ENCODE data around the gene SKAP2. TPM values are rescaled to one million over a fixed set of nuclear protein-coding genes. Genes with fewer than 3 reads are reported as not detected.

SKAP2 gene
- polyA plus RNA-seq, 2 of the 4 experiments (the other 2 are of a cell fraction): 18.7 to 23.0 TPM

- Histone ChIP-seq H3K27ac (no peak overlapping the region), H3K4me3 (no peak overlapping the region), H3K9me3 (no peaks in the 10 kb centered on the region), H3K4me1 (peaks cover 9% of the 10 kb centered on the region; the same call in 1 of the 3 replicates), H3K4me2 (no peak overlapping the region)
- 84% methylated on average over 1 of the region's 1 CpG for WGBS (ENCODE audit: missing lambda C conversion rate)
- CTCF ChIA-PET: no interaction called here
- FAIRE-seq: no peak
- POLR2A ChIA-PET: no interaction called here
- no peak for ATAC-seq
- TF ChIP-seq MAFK (IDR thresholded peaks at IDR 0.05; ENCODE audit: partially characterized antibody) (no peak), PHF8 (IDR thresholded peaks at IDR 0.05; ENCODE audit: borderline replicate concordance, low read depth) (no peak), RCOR1 (IDR thresholded peaks at IDR 0.05; ENCODE audit: low read depth, low read length) (no peak), HOXB13 (CRISPR knock-in tag; IDR thresholded peaks at IDR 0.05; ENCODE audit: low read depth) (no peak), FOXS1 (CRISPR knock-in tag; IDR thresholded peaks at IDR 0.05) (no peak), HES2 (IDR thresholded peaks at IDR 0.05) (no peak), SREBF2 (IDR thresholded peaks at IDR 0.05) (no peak), KDM1A (IDR thresholded peaks at IDR 0.05; ENCODE audit: low read depth) (no peak), EHF (CRISPR knock-in tag; IDR thresholded peaks at IDR 0.05) (no peak), FOSL2 (IDR thresholded peaks at IDR 0.05) (no peak), FOSL2 (CRISPR knock-in tag; IDR thresholded peaks at IDR 0.05) (no peak), TFCP2L1 (CRISPR knock-in tag; IDR thresholded peaks at IDR 0.05) (no peak), CBX2 (IDR thresholded peaks at IDR 0.05; ENCODE audit: borderline replicate concordance, low read depth) (no peak), NR3C1 (IDR thresholded peaks at IDR 0.05) (no peak), PBX3 (IDR thresholded peaks at IDR 0.05) (no peak), CBX8 (IDR thresholded peaks at IDR 0.05) (no peak), RARB (CRISPR knock-in tag; IDR thresholded peaks at IDR 0.05) (no peak), TP53 (CRISPR knock-in tag; IDR thresholded peaks at IDR 0.05) (no peak), RAD21 (conservative IDR thresholded peaks at IDR 0.05 in 1 of 2, IDR thresholded peaks at IDR 0.05 in 1 of 2) (no peak)
- no peak for DNase-seq (ENCODE audit: low read depth in 1 of 2, low spot score in 1 of 2)
Observed at GRCh38 chr7:26912933-26913536, 48.6 kb upstream of the SKAP2 start.

- H3K4me1 ChIP-seq: peaks cover 9% of the 10 kb centered on the region; the same call in 1 of the 3 replicates
- ATAC-seq (no peak), FAIRE-seq (no peak), DNase-seq (ENCODE audit: low read depth in 1 of 2, low spot score in 1 of 2) (no peak)
- no peak overlapping the region for H3K27ac ChIP-seq
- no peak overlapping the region for H3K4me3 ChIP-seq
- ChIA-PET CTCF (no interaction called here), POLR2A (no interaction called here)
- no peak overlapping the region for H3K4me2 ChIP-seq
- TF ChIP-seq ZFP36 (IDR thresholded peaks at IDR 0.05; ENCODE audit: borderline replicate concordance, partially characterized antibody) (no peak), HES2 (IDR thresholded peaks at IDR 0.05) (no peak), NFE2L2 (conservative IDR thresholded peaks at IDR 0.05; ENCODE audit: low read length) (no peak), ZSCAN20 (CRISPR knock-in tag; IDR thresholded peaks at IDR 0.05) (no peak), BHLHE40 (IDR thresholded peaks at IDR 0.05; ENCODE audit: low read depth, low read length) (no peak), ZNF302 (CRISPR knock-in tag; IDR thresholded peaks at IDR 0.05) (no peak), KDM1A (IDR thresholded peaks at IDR 0.05; ENCODE audit: low read depth) (no peak), NR3C1 (IDR thresholded peaks at IDR 0.05) (no peak), JUN (IDR thresholded peaks at IDR 0.05) (no peak), JUNB (IDR thresholded peaks at IDR 0.05) (no peak)
- H3K9me3 ChIP-seq: no peaks in the 10 kb centered on the region
Observed at GRCh38 chr7:26912338-26912737, 47.9 kb upstream of the SKAP2 start.

GRCh38 chr7:26910221-26910620 is 45.8 kb upstream of the SKAP2 start:
- Histone ChIP-seq H3K27ac (no peak overlapping the region), H3K4me3 (no peak overlapping the region), H3K9me3 (no peaks in the 10 kb centered on the region), H3K4me2 (peak overlapping the region; percentile 4; the same call in 1 of the 3 replicates), H3K4me1 (peaks cover 9% of the 10 kb centered on the region; the same call in 1 of the 3 replicates)
- peak in 1 of 2 experiments; percentile 80; a peak in 3 of 6 replicates for ATAC-seq
- POLR2A ChIA-PET: no interaction called here
- peak; percentile 36 for FAIRE-seq
- WGBS (ENCODE audit: missing lambda C conversion rate): 48% methylated on average over 4 of the region's 4 CpGs
- CTCF ChIA-PET: no interaction called here
- DNase-seq (ENCODE audit: low read depth in 1 of 2, low spot score in 1 of 2): peak in 1 of 2 experiments; percentile 52
- TF ChIP-seq HOXB5 (CRISPR knock-in tag; IDR thresholded peaks at IDR 0.05): no peak
- no peak for TF ChIP-seq ZNF302 (CRISPR knock-in tag; IDR thresholded peaks at IDR 0.05)
- 0 out of 2 replicates have a peak, but pooled peaks have one; percentile 43 for TF ChIP-seq FOSL2 (IDR thresholded peaks at IDR 0.05)
- peak; percentile 69 for TF ChIP-seq FOSL2 (CRISPR knock-in tag; IDR thresholded peaks at IDR 0.05)
- no peak for TF ChIP-seq EHF (CRISPR knock-in tag; IDR thresholded peaks at IDR 0.05)
- no peak for TF ChIP-seq CBX2 (IDR thresholded peaks at IDR 0.05; ENCODE audit: borderline replicate concordance, low read depth)
- TF ChIP-seq CEBPB (IDR thresholded peaks at IDR 0.05): peak in 1 of 2 experiments; percentile 46; a peak in 1 of 4 replicates
- TF ChIP-seq RCOR1 (IDR thresholded peaks at IDR 0.05; ENCODE audit: low read depth, low read length): no peak
- no peak for TF ChIP-seq BHLHE40 (IDR thresholded peaks at IDR 0.05; ENCODE audit: low read depth, low read length)

Data from A549 (cell line).